Liver (tissue), 3 donors: ENCODE results near the gene ENC1.

Experiments used
- EGR1 ChIP-seq, 2 donors: IDR thresholded peaks; 2 replicates each; pipeline ENCODE4 v1.6.1; 2016 to 2018; ENCODE audit warnings: antibody characterized with exemption in 2 of 2, low read depth in 2 of 2
- TF ChIP-seq, protein P1 (sequence below): fragments of 150-350 bp; IDR thresholded peaks from 2 replicates; pipeline ENCODE4 v1.5.1; 2017; ENCODE audit warnings: improper control_type of control experiment, low read depth, low read length; ENCODE audit not compliant: missing input control
- TF ChIP-seq, protein P2 (sequence below): IDR thresholded peaks from 2 replicates; pipeline ENCODE4 v1.6.1; 2016; ENCODE audit warnings: antibody characterized with exemption
- donor health status: healthy.
- donor health status: healthy.

DNA sequence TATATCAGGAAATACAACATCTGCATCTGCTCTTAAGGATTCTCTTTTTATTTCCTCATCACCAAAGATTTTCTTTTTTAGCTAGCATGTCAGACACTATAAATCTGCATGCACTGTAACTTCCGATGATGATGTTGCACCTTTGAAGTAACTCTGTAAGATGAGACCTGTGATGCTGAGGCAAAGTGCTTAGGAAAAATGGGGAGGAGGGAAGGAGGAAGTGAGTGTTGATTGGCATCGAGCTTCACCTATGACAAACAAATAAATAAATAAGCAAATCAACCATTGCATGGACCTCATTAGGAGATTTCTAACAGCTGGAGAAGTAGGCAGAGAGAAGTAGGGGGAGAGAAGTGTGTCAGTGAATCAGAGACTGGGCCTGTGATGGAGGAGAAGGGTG lies 52.6 kb downstream of the ENC1 start:
- no peak for TF ChIP-seq EGR1 (IDR thresholded peaks at IDR 0.05; ENCODE audit: low read depth in 2 of 2)
- TF ChIP-seq, protein P1, sequence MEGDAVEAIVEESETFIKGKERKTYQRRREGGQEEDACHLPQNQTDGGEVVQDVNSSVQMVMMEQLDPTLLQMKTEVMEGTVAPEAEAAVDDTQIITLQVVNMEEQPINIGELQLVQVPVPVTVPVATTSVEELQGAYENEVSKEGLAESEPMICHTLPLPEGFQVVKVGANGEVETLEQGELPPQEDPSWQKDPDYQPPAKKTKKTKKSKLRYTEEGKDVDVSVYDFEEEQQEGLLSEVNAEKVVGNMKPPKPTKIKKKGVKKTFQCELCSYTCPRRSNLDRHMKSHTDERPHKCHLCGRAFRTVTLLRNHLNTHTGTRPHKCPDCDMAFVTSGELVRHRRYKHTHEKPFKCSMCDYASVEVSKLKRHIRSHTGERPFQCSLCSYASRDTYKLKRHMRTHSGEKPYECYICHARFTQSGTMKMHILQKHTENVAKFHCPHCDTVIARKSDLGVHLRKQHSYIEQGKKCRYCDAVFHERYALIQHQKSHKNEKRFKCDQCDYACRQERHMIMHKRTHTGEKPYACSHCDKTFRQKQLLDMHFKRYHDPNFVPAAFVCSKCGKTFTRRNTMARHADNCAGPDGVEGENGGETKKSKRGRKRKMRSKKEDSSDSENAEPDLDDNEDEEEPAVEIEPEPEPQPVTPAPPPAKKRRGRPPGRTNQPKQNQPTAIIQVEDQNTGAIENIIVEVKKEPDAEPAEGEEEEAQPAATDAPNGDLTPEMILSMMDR: no peak
- TF ChIP-seq, protein P2, sequence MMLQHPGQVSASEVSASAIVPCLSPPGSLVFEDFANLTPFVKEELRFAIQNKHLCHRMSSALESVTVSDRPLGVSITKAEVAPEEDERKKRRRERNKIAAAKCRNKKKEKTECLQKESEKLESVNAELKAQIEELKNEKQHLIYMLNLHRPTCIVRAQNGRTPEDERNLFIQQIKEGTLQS: no peak
